Vagina (tissue), 2 donors: Measurements from ENCODE around the gene ZNF564.

Source experiments
- POLR2A ChIP-seq, 2 donors: fragments of 450-650 bp; IDR thresholded peaks; one replicate each; pipeline ENCODE4 v1.6.1; 2017; ENCODE audit warnings: antibody characterized with exemption in 2 of 2, mild to moderate bottlenecking in 2 of 2, moderate library complexity in 2 of 2
- POLR2AphosphoS5 ChIP-seq, 2 donors: sonication (generic); formaldehyde crosslinking; IDR thresholded peaks; one replicate each; pipeline ENCODE4 v1.9.0; 2017; ENCODE audit warnings: antibody characterized with exemption in 2 of 2, mild to moderate bottlenecking in 2 of 2, low read depth in 1 of 2; ENCODE audit not compliant: insufficient read depth in 1 of 2
- TF ChIP-seq, protein P1 (sequence below), 3 experiments: fragments of 450-650 bp in 2 of 3; fragments of 200-600 bp in 1 of 3; sonication (generic) in 1 of 3; IDR thresholded peaks; one replicate each; pipeline ENCODE4 v1.5.1; 2017 to 2019; ENCODE audit warnings: antibody characterized with exemption in 3 of 3, mild to moderate bottlenecking in 2 of 3, moderate library complexity in 2 of 3

DNA sequence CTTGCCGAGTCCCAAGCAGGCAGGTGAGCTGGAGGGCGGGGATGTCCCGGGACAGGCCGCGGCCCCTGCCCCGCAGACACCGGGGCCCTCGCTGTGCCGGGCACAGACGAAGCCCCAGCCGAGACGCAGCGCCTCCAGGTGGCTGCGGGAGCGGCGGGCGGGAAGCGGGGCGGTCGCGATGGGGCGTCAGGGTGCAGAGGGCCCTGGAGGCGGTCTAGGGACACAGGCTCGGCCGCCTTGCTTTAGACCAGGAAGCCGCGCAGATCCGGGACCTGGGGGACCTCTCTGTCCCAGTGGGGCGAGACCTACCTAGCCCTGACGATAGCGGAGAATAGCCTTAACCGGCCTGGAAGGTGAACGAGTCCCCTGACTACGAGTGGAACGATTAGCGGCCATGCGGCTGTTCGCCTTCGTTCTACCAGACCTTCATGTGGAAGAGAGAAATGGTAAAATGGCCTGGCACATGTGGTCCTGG is 4.2 kb upstream of the ZNF564 start:
- TF ChIP-seq, protein P1, sequence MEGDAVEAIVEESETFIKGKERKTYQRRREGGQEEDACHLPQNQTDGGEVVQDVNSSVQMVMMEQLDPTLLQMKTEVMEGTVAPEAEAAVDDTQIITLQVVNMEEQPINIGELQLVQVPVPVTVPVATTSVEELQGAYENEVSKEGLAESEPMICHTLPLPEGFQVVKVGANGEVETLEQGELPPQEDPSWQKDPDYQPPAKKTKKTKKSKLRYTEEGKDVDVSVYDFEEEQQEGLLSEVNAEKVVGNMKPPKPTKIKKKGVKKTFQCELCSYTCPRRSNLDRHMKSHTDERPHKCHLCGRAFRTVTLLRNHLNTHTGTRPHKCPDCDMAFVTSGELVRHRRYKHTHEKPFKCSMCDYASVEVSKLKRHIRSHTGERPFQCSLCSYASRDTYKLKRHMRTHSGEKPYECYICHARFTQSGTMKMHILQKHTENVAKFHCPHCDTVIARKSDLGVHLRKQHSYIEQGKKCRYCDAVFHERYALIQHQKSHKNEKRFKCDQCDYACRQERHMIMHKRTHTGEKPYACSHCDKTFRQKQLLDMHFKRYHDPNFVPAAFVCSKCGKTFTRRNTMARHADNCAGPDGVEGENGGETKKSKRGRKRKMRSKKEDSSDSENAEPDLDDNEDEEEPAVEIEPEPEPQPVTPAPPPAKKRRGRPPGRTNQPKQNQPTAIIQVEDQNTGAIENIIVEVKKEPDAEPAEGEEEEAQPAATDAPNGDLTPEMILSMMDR (IDR thresholded peaks at IDR 0.05): no peak
- TF ChIP-seq POLR2A (IDR thresholded peaks at IDR 0.05): no peak
- no peak for TF ChIP-seq POLR2AphosphoS5 (IDR thresholded peaks at IDR 0.05; ENCODE audit: insufficient read depth in 1 of 2, low read depth in 1 of 2)
